NCI-H1105 treated with DMSO at 0.1 percent for 48 hours (cell line): ENCODE data around the gene GNG5.
"Not testable (repeated sequence)": the region's sequence is repeated elsewhere in the genome, so short reads cannot be mapped to it uniquely, and the experiment has no call there.

Experiments
- DNase-seq: peaks from one replicate; lab custom pipeline; 2025; lab: John Stamatoyannopoulos, UW

GNG5 gene

GRCh38 chr1:84506002-84506728, at the start of gene GNG5, which contains the start of gene SPATA1:
Gene GNG5 (minus strand): TSS chr1:84506581. CDS start chr1:84506091, 490 bp downstream.
Gene SPATA1 (plus strand): TSS chr1:84506386. CDS start chr1:84516360, 9,974 bp downstream.
- DNase-seq, result peak; percentile 95

GRCh38 chr1:84550826-84551225, 44.4 kb upstream of the GNG5 start:
- no peak for DNase-seq

DNA sequence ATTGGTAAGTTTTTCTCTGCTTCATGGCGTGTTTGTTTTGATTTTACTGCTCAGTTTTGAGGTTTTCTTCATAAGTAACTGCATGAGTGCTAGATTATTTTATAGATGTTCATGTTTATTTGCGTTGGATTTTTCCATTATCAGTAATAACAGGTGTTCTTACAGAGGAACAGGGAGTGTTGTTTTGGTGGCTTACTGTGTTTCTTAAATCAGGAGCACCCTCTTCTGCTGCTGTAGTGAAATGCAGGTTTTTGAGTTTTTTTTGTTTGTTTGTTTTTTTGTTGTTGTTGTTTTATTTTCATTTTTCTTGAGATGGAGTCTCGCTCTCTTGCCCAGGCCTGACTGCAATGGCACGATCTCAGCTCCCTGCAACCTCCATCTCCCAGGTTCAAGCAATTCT, 35.3 kb upstream of the GNG5 start:
- peak; percentile 23 for DNase-seq

GRCh38 chr1:84540759-84541158, 34.4 kb upstream of the GNG5 start:
- DNase-seq, result no peak

- no peak for DNase-seq
These were observed 33.6 kb upstream of the GNG5 start for GRCh38 chr1:84539972-84540371.

DNA sequence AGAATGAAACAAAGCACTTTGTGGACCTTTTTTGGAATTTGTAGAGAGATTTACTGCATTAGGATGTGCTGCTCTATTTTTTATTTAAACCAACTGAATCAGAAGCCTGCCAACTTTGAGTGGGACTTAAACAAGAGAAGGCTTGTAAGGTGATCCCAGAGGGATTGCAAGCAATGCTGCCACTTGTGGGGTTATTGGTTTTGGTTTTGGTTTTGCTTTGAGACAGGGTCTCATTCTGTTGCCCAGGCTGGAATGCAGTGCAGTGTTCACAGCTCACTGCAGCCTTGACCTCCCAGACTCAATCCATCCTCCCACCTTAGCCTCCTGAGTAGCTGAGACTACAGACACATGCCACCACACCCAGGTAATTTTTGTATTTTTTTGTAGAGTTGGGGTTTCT, 32.2 kb upstream of the GNG5 start:
- DNase-seq, result no peak

- peak; percentile 93 for DNase-seq
These were observed 19.4 kb upstream of the GNG5 start for GRCh38 chr1:84525779-84526178.

DNA sequence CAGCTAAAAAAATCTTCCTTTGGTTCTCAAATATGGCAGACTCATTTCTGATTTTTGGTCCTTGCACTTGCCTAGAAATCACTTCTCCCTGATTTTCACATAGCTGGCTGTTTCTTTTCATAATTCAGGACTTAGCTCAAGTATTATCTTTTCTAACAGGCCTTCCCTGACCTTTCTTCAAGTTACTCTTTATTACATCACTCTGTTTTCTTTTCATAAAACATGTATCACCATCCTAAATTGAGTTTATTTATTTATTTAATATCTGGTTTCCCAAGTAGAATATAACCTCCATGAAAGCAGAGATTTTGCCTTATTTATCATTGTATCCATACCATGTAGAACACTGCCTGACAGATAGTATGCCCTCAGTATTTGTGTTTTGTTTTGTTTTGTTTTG, 18.2 kb upstream of the GNG5 start:
- DNase-seq, result no peak

DNA sequence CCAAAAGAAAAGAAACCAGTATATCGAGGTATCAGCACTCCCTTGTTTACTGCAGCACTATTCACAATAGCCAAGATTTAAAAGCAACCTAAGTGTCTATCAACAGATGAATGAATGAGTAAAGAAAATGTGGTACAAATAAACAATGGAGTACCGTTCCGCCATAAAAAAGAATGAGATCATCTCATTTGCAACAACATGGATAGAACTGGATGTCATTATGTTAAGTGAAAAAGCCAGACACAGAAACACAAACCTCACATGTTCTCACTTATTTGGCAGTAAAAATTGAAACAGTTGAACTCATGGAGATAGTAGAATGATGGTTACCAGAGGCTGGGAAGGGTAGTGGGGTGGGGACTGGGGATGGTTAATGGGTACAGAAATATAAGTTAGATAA, 4.3 kb upstream of the GNG5 start:
- DNase-seq, result no peak

DNA sequence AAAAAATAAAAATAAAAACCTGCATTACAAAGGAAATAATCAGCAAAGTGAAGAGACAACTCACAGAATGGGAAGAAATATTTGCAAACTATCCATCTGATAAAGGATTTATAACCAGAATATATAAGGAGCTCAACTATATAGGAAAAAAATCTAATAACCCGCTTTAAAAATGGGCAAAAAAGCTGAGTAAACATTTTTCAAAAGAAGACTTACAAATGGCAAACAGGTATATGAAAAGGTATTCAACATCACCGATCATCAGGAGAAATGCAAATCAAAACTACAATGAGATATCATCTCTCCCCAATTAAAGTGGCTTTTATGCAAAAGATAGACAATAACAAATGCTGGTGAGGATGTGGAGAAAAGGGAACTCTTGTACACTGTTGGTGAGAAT, 3.8 kb upstream of the GNG5 start:
- no peak for DNase-seq

GRCh38 chr1:84509029-84509428, 2.6 kb upstream of the GNG5 start:
- DNase-seq, result no peak

DNA sequence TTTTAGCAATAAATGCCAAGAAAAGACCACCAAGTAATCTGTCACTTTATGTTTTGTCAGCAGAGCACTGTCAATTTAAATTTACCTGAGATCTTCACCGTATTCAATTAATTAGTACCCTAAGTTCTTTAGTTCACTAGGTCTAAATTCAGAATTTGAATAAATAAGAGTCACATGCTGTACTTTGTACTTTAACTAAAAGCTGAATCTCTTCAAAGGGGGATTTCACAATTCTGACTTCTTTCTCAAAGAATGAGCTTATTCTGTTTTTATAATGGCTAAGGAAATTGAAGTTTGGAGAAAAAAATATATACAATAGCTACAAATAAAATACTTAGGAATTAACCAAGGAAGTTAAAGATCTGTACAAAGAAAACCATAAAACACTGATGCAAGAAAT, 2.1 kb upstream of the GNG5 start:
- no peak for DNase-seq

- not testable (repeated sequence) for DNase-seq
These were observed 1.5 kb upstream of the GNG5 start for GRCh38 chr1:84507887-84508286.

- DNase-seq, result no peak
These were observed 510 bp upstream of the GNG5 start for GRCh38 chr1:84506729-84507453.

DNA sequence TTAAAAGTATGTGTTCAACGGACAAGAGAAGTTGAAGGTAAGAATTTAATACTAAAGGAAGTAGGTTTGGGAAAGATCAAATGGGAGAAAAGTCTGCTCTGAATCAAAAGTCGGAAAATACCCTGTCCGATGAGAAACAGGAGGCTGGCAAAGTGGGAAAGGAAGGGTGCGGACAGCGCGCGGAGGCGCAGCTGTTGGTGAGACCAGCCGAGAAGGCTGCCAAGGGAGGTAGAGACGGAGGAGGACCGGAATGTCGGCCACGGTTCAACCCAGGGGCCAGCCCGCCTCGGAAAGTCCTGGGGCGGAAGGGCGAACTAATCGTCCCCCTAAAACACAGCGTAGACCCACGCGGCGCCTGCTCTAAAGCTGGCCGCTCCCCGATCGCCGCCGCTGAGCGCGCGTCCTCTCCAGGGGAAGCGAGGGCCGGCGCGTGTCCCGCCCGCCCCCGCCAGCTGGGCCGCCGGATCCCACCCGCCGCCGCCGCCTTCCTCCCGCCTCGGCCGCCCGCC, 834 bp downstream of the GNG5 start:
- DNase-seq, result peak; percentile 71

- peak; percentile 43 for DNase-seq
These were observed 1.5 kb downstream of the GNG5 start for GRCh38 chr1:84504580-84505492.

- DNase-seq, result no peak
These were observed 3.5 kb downstream of the GNG5 start for GRCh38 chr1:84502927-84503326.

DNA sequence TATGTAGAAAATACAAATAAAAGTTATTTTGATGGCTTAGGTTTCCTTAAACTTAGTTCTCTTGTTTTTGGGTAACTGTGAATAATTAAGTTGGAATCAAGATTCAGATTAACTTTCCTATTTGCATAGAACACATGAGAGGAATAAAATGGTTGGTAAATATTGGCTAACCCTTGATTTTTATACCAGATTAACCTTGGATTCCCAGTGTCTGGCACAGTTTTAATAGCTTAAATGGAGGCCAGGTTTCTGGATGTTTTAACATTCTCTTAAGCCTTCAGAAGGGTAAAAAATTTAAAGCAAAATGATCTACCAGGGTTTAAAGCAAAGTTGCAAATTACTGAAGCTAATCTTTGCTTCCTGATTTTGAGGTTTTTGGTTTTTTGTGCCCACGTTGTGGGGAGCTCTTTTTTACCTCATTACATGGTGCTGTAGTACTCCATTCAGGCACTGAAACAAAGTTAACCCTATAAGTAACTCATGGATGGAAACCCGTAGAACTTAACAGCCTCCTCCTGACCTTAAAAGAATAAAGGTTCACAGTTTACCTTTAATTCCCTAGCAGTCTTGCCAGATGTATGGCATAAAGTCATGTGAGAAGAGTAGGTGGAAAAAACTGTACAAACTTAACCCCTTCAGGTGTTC, 8.6 kb downstream of the GNG5 start:
- no peak for DNase-seq

- DNase-seq, result no peak
These were observed 9.9 kb downstream of the GNG5 start for GRCh38 chr1:84496498-84496897.

DNA sequence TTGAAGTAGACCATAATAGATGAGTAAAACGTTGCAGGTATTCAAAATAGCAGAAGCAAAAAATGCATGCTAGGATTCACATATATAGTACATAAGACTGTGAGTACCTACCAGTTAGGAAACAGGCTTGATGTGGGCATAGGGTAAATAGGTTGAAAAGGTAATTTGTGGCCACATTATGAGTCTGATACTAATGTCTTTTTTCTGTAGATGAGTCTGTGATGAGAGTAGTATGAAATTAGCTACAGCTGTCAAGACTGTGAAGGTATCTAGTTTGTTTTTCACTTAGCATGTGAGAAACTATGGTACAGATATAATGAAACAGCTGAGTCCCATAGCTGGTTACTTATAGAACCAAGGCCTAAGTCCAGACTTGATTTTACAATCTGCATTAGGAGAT, 12.6 kb downstream of the GNG5 start:
- no peak for DNase-seq

DNA sequence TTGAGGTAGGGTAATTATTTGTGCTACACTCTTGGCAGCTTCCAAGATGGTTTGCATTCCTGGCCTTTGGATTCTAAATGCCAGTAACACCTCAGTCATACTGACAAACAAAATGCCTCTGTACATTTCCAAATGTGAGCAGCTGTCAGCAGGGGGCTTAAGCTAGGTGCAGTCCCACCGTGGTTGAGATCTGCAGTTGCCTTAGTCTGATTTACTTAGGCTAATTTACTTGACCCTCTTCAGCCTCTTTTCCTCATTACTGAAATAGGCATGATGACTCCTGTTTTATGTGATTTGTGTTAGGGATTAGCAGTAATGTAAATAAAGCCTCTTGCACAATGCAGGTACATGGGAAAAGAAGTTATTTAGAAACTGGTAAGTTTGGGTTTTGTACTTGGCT, 13.7 kb downstream of the GNG5 start:
- no peak for DNase-seq

GRCh38 chr1:84489766-84490165, 16.6 kb downstream of the GNG5 start:
- DNase-seq, result no peak
